ENCODE measurements around the gene PPARD.
"Not testable (repeated sequence)": the region's sequence is repeated elsewhere in the genome, so short reads cannot be mapped to it uniquely, and the experiment has no call there.

Gene PPARD

GRCh38 chr6:35312807-35313206 lies 29.6 kb upstream of the PPARD start:
- DNase-seq: no peak

- no peak for DNase-seq
Measured at GRCh38 chr6:35317483-35318195, 24.7 kb upstream of the PPARD start.

DNA sequence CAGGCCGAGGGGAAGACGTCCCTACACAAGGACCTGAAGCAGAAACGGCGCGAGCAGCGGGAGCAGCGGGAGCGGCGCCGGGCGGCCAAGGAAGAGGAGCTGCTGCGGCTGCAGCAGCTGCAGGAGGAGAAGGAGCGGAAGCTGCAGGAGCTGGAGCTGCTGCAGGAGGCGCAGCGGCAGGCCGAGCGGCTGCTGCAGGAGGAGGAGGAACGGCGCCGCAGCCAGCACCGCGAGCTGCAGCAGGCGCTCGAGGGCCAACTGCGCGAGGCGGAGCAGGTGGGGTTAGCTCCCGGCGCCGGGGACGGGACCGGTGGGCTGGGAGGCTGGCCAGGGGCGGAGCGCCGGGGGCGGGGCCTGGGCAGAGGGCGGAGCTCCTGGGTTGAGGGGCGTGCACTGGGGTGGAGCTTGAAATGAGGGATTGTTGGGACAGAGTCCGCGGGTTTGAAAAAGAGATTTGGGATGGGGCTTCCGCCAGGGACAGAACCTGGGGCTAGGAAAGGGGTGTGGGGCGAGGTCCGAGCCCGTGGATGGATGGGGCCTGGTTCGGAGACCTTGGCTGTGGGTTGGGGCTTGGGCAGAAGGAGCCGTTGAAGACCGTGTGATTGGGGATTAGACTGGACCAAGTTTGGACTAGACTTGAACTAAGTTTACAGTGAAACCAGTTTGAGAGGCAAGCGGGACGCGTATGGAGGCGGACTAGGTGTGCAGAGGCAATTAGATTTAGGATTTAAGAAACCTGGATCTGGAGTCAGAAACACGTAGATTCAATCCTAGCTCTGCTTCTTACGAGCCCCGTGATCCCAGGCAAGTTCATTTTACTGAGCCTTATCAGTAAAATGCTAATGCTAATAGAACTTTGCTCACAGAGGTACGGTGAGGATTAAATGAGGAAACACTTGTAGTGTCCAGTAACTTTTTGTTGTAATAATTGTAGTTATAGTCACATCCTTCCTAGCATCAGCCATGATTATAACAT lies 23.9 kb upstream of the PPARD start:
- no peak for DNase-seq

DNA sequence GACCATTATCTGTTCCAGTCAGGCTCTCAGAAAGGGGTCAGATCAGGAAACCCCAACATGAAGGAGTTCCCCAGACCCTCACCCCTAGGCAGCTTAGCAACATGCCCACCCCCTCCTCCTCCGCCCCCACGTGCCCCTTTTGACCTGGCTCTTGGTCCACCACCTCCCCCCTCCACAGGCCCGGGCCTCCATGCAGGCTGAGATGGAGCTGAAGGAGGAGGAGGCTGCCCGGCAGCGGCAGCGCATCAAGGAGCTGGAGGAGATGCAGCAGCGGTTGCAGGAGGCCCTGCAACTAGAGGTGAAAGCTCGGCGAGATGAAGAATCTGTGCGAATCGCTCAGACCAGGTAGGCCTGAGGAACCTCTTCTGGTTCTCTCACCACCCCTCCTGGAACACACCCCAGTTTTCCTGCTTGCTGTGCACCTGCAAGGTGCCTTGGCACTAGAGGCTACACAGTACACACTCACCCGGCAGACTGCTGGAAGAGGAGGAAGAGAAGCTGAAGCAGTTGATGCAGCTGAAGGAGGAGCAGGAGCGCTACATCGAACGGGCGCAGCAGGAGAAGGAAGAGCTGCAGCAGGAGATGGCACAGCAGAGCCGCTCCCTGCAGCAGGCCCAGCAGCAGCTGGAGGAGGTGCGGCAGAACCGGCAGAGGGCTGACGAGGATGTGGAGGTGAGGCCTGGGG lies 22.9 kb upstream of the PPARD start:
- DNase-seq: no peak

- no peak for DNase-seq
Measured at GRCh38 chr6:35320031-35320410, 22.3 kb upstream of the PPARD start.

DNA sequence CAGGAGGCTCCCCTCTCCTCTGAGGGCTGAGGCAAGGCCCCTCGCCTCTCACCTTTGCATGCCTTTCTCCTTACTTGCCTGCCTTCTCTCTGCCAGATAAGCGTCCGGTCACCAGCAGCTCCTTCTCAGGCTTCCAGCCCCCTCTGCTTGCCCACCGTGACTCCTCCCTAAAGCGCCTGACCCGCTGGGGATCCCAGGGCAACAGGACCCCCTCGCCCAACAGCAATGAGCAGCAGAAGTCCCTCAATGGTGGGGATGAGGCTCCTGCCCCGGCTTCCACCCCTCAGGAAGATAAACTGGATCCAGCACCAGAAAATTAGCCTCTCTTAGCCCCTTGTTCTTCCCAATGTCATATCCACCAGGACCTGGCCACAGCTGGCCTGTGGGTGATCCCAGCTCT lies 21.3 kb upstream of the PPARD start:
- DNase-seq: no peak

GRCh38 chr6:35327349-35328027 lies 14.9 kb upstream of the PPARD start:
- peak; percentile 79 for DNase-seq

- DNase-seq: no peak
Measured at GRCh38 chr6:35328108-35328723, 14.1 kb upstream of the PPARD start.

DNA sequence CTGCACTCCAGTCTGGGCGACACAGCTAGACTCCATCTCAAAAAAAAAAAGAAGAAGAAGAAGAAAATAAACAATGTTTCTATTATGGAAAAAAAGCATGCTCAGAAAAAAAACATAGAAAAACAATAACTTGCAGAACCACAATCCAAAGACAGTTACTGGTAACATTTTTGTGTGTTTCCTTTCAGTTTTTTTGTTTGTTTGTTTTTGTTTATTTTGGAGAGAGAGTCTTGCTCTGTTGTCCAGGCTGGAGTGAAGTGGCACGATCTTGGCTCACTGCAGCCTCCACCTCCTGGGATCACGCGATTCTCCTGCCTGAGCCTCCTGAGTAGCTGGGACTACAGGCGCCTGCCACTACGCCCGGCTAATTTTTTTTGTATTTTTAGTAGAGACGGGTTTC lies 13.4 kb upstream of the PPARD start:
- not testable (repeated sequence) for DNase-seq

DNA sequence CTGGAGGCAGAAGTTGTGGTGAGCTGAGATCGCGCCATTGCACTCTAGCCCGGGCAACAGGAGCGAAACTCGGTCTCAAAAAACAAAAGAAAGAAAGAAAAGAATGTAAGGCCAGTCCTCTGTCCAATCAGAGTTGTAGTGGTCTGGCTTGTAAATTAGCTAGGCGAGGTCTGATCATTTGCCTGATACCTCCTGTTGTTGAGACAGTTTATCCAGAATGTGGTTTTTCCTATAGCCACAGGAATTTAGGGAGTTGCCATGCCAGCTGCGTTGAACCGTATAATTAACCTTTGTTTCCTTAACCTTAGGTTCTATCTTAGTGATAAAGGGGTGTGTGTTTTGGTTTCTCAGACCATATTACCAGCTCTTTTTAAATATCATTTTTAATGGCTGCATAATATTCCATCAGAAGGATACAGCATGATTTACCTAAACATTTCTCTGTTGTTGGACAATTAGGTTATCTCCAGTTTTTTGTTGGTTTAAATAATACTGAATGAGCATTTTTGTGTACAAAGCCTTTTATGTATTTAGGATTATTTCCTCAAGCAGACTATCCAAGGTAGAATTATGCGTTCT lies 11.7 kb upstream of the PPARD start:
- DNase-seq: no peak

DNA sequence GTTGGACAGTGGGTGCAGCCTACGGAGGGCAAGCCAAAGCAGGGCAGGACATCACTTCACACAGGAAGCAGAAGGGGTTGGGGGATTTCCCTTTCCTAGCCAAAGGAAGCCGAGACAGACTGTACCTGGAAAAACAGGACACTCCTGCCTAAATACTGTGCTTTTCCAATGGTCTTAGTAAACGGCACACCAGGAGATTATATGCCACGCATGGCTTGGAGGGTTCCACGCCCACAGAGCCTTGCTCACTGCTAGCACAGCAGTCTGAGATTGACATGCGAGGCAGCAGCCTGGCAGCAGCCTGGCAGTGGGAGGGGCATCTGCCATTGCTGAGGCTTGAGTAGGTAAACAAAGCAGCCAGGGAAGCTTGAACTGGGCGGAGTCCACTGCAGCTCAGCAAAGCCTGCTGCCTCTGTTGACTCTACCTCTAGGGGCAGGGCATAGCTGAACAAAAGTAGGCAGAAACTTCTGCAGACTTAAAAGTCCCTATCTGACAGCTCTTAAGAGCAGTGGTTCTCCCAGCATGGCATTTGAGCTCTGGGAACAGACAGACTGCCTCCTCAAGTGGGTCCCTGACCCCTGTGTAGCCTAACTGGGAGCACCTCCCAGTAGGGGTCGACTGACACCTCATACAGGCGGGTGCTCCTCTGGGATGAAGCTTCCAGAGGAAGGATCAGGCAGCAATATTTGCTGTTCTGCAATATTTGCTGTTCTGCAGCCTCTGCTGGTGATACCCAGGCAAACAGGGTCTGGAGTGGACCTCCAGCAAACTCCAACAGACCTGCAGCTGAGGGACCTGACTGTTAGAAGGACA lies 10.1 kb upstream of the PPARD start:
- DNase-seq: peak; percentile 42

GRCh38 chr6:35341557-35341956 lies 801 bp upstream of the PPARD start:
- DNase-seq: no peak

- DNase-seq: no peak
Measured at GRCh38 chr6:35343092-35343834, 905 bp downstream of the PPARD start.

GRCh38 chr6:35343835-35344550 lies 1.6 kb downstream of the PPARD start:
- no peak for DNase-seq

DNA sequence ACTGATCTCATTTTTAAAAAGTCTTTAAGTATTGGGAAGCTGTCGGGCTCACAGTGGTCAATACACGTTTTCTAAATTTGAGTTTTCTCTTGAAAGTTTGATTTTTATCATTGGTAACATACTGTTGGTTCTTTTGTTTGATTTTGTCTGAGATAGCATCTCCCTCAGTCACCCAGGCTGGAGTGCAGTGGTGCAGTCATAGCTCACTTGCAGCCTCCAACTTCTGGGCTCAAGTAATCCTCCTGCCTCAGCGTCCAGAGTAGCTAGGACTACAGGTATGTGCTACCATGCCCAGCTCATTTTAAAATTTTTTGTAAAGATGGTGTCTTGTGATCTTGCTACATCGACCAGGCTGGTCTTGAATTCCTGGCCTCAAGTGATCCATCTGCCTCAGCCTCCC lies 9.1 kb downstream of the PPARD start:
- no peak for DNase-seq

- no peak for DNase-seq
Measured at GRCh38 chr6:35352735-35353134, 10.4 kb downstream of the PPARD start.

DNA sequence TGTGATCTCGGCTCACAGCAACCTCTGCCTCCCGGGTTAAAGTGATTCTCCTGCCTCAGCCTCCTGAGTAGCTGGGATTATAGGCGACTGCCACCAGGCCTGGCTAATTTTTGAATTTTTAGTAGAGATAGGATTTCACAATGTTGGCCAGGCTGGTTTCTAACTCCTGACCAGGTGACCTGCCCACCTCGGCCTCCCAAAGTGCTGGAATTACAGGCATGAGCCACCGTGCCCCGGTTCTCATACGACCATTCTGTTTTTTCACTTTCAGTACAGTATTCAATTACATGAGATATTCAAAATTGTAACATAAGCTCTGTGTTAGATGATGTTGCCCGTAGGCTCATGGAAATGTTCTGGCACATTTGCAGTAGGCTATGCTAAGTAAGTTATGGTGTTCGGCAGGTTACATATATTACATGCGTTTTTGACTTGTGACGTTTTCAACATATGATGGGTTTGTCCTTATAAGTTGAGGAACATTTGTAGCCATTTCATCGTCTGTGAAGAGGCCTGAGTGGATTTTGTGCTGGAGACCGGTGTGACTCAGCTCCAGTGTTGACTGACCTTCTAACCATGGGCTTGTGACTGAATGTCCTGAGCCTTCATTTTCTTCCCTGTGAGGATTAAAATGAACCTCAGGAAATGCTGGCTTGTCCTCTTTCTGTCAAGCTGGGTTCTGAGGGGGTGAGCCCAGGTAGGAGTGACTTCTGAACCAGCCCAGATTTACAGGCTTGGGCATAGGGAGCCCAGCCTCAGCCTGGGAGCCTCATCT lies 12.2 kb downstream of the PPARD start:
- DNase-seq: no peak

DNA sequence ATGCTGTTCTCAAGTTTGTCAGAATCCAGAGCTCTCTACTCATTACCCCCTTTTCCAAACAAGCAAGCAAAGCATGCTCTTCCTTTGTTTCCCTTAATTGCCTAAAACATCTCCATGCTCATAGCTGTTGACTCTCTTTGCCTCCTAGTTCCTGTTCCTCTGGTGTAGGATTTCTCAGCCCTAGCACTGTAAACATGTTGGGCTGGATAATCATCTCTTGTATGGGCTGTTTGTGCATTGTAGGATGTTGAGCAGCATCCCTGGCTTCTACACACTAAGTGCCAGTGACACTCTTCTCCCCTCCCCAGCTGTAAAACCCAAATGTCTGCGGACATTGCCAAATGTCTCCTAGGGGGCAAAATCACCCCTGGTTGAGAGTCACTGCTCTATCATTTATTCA lies 14.0 kb downstream of the PPARD start:
- DNase-seq: no peak

DNA sequence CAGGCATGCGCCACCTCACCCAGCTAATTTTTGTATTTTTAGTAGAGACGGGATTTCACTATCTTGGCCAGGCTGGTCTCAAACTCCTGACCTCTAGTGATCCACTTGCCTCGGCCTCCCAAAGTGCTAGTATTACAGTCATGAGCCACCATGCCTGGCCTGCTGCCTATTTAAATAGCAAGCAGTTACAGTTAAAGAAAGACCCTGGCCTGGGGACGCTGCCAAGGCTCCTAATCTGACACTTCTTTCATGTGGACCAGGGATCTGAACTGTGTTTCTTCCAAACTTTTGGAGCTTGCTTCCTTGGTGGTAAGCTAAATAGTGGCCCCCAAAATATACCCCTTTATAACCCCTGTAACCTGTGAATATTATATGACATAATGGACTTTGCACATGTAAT lies 15.3 kb downstream of the PPARD start:
- DNase-seq: no peak
